PC-9 (cell line): ENCODE measurements around the gene SPATA7. TPM values are rescaled to one million over a fixed set of nuclear protein-coding genes. Genes with fewer than 3 reads are reported as not detected.

ENCODE experiments used
- BruUV-seq: library from RNA; stranded (reverse); fragments of 400-500 nt; replicated peaks from 2 replicates; lab custom pipeline; 2021; lab: Mats Ljungman, UMichigan
- CTCF ChIA-PET: fragments of 300-600 bp; sonication (Branson Sonifier 250); formaldehyde crosslinking; loops from one replicate; lab custom pipeline; 2022; ENCODE audit warnings: antibody characterized with exemption; lab: Charles Lee
- POLR2A ChIA-PET: fragments of 300-600 bp; sonication (Branson Sonifier 250); formaldehyde crosslinking; loops from one replicate; lab custom pipeline; 2022; ENCODE audit warnings: antibody characterized with exemption; ENCODE audit not compliant: unreplicated experiment; lab: Charles Lee
- DNase-seq, 2 experiments: peaks; one replicate each; pipeline versions ENCODE4 v3.0.0 to v3.0.0-alpha.2; 2015 to 2022; ENCODE audit warnings: mixed read lengths in 1 of 2
- H2AFZ ChIP-seq: fragments of 200-600 bp; sonication (generic); 2 replicates; pipeline ENCODE4 v1.8.1; 2017; ENCODE audit warnings: antibody characterized with exemption
- H3F3A ChIP-seq: fragments of 200-600 bp; sonication (generic); 2 replicates; pipeline ENCODE4 v1.8.1; 2017; ENCODE audit warnings: antibody characterized with exemption, mild to moderate bottlenecking, low read depth; ENCODE audit not compliant: insufficient read depth
- H3K27ac ChIP-seq: fragments of 200-600 bp; sonication (generic); 2 replicates; pipeline ENCODE4 v1.6.1; 2016; ENCODE audit warnings: mixed run types
- H3K27me3 ChIP-seq: fragments of 200-600 bp; sonication (generic); 2 replicates; pipeline ENCODE4 v1.6.1; 2016; ENCODE audit warnings: low read depth, mixed run types; ENCODE audit not compliant: insufficient read depth
- H3K36me3 ChIP-seq: fragments of 200-600 bp; sonication (generic); 2 replicates; pipeline ENCODE4 v1.6.1; 2016; ENCODE audit warnings: low read depth, mixed run types
- H3K4me1 ChIP-seq: fragments of 200-600 bp; sonication (generic); replicated peaks from 2 replicates; pipeline ENCODE4 v1.6.1; 2016; ENCODE audit warnings: mixed run types; ENCODE audit not compliant: insufficient read depth
- H3K4me2 ChIP-seq: fragments of 200-600 bp; sonication (generic); 2 replicates; pipeline ENCODE4 v1.6.1; 2017; ENCODE audit warnings: mixed run types
- H3K4me3 ChIP-seq: fragments of 200-600 bp; sonication (generic); 2 replicates; pipeline ENCODE4 v1.6.1; 2016; ENCODE audit warnings: mixed run types
- H3K79me2 ChIP-seq: fragments of 200-600 bp; sonication (generic); 2 replicates; pipeline ENCODE4 v1.6.1; 2017; ENCODE audit warnings: low read depth, mixed run types
- H3K9me2 ChIP-seq: fragments of 200-600 bp; sonication (generic); 2 replicates; pipeline ENCODE4 v1.8.1; 2017; ENCODE audit warnings: mild to moderate bottlenecking; ENCODE audit not compliant: insufficient read depth
- H3K9me3 ChIP-seq: fragments of 200-600 bp; sonication (generic); 2 replicates; pipeline ENCODE4 v1.8.1; 2016; ENCODE audit warnings: low read depth; ENCODE audit not compliant: insufficient read depth
- H4K20me1 ChIP-seq: fragments of 200-600 bp; sonication (generic); 2 replicates; pipeline ENCODE4 v1.8.1; 2017; ENCODE audit not compliant: insufficient read depth
- EZH2 ChIP-seq: fragments of 200-600 bp; sonication (generic); IDR thresholded peaks from 2 replicates; pipeline ENCODE4 v1.8.0; 2017; ENCODE audit warnings: antibody characterized with exemption, low read depth
- intact Hi-C: fragments of 100-400 bp; cut with micrococcal nuclease; formaldehyde crosslinking; loops from one replicate; pipeline ENCODE4 v1.10.0; 2022; ENCODE audit not compliant: unreplicated experiment
- total RNA-seq: library from RNA; stranded (reverse); gene quantifications from 2 replicates; pipeline ENCODE4 v1.2.3, GENCODE V29; 2021
- TF ChIP-seq, protein P1 (sequence below): fragments of 200-600 bp; sonication (generic); conservative IDR thresholded peaks from 2 replicates; pipeline ENCODE4 v1.6.1; 2017; ENCODE audit warnings: mixed run types, antibody characterized with exemption, mild to moderate bottlenecking, moderate library complexity

SPATA7 gene
- total RNA-seq, 1 experiment from 2014 or later: 2.9 TPM

DNA sequence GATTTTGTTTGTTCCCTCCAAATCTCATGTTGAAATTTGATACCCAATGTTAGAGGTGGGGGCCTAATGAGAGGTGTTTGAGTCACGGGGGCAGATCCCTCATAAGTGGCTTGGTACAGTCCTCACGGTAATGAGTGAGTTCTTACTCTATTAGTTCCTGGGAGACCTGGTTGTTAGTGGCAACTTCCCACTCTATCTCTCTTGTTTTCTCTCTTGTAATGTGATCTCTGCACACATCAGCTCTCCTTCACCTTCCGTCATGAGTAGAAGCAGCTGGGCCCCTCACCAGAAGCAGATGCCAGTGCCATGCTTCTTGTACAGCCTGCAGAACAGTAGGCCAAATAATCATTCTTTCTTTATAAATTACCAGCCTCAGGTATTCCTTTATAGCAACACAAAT lies 32.8 kb upstream of the SPATA7 start:
- ChIA-PET POLR2A (no interaction called here), CTCF (no interaction called here)
- Histone ChIP-seq H3K27me3 (no peaks in the 10 kb centered on the region), H3K4me1 (no peaks in the 10 kb centered on the region), H3F3A (no peaks in the 10 kb centered on the region), H2AFZ (no peak overlapping the region), H3K4me3 (no peak overlapping the region), H3K9me3 (no peaks in the 10 kb centered on the region), H3K4me2 (no peak overlapping the region), H3K9me2 (no peaks in the 10 kb centered on the region), H3K27ac (no peak overlapping the region), H4K20me1 (no peaks in the 10 kb centered on the region), H3K36me3 (no peaks in the 10 kb centered on the region), H3K79me2 (no peaks in the 10 kb centered on the region)
- intact Hi-C loops: no loop called here
- DNase-seq: no peak
- TF ChIP-seq, protein P1, sequence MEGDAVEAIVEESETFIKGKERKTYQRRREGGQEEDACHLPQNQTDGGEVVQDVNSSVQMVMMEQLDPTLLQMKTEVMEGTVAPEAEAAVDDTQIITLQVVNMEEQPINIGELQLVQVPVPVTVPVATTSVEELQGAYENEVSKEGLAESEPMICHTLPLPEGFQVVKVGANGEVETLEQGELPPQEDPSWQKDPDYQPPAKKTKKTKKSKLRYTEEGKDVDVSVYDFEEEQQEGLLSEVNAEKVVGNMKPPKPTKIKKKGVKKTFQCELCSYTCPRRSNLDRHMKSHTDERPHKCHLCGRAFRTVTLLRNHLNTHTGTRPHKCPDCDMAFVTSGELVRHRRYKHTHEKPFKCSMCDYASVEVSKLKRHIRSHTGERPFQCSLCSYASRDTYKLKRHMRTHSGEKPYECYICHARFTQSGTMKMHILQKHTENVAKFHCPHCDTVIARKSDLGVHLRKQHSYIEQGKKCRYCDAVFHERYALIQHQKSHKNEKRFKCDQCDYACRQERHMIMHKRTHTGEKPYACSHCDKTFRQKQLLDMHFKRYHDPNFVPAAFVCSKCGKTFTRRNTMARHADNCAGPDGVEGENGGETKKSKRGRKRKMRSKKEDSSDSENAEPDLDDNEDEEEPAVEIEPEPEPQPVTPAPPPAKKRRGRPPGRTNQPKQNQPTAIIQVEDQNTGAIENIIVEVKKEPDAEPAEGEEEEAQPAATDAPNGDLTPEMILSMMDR: no peak
- TF ChIP-seq EZH2: no peak
- BruUV-seq: no TSS peak

DNA sequence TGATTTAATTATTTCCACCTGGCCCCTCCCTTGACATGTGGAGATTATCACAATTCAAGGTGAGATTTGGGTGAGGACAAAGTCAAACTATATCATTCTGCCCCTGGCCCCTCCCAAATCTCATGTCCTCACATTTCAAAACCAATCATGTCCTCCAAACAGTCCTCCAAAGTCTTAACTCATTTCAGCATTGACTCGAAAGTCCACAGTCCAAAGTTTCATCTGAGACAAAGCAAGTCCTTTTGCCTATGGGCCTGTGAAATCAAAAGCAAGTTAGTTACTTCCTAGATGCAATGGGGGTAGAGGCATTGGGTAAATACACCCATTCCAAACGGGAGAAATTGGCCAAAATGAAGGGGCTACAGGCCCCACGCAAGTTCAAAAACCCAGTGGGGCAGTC lies 31.1 kb upstream of the SPATA7 start:
- Histone ChIP-seq H3K9me3 (no peaks in the 10 kb centered on the region), H3K4me3 (no peak overlapping the region), H3K27ac (no peak overlapping the region), H4K20me1 (no peaks in the 10 kb centered on the region), H3K79me2 (no peaks in the 10 kb centered on the region), H3K4me1 (no peaks in the 10 kb centered on the region), H3K9me2 (no peaks in the 10 kb centered on the region), H3K36me3 (no peaks in the 10 kb centered on the region), H3K27me3 (no peaks in the 10 kb centered on the region), H2AFZ (no peak overlapping the region), H3K4me2 (no peak overlapping the region), H3F3A (no peaks in the 10 kb centered on the region)
- TF ChIP-seq, protein P1: no peak
- TF ChIP-seq EZH2: no peak
- ChIA-PET POLR2A (no interaction called here), CTCF (no interaction called here)
- BruUV-seq: no TSS peak
- intact Hi-C loops: no loop called here
- DNase-seq: no peak

DNA sequence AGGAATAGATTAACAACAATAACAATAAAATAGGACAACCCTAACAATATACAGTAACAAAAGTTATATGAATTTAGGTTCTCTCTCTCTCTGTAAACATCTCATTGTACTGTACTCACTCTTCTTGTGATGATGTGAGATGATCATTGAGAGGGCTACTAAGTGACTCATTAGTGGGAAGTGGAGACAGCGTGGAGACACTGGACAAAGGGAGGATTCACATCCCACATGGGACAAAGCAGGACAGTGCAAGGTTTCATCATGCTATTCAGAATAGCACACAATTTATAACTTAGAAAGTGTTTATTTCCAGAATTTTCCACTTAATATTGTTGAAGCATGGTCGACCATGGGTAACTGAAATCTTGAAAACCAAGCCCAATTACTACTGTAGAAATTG lies 26.0 kb upstream of the SPATA7 start:
- no peak overlapping the region for H3K4me3 ChIP-seq
- ChIA-PET POLR2A (no interaction called here), CTCF (no interaction called here)
- no peak overlapping the region for H3K4me2 ChIP-seq
- H3K79me2 ChIP-seq: no peaks in the 10 kb centered on the region
- H4K20me1 ChIP-seq: no peaks in the 10 kb centered on the region
- intact Hi-C loops: no loop called here
- no peaks in the 10 kb centered on the region for H3K36me3 ChIP-seq
- no TSS peak for BruUV-seq
- no peaks in the 10 kb centered on the region for H3K27me3 ChIP-seq
- no peak for DNase-seq
- no peaks in the 10 kb centered on the region for H3K9me3 ChIP-seq
- H2AFZ ChIP-seq: no peak overlapping the region
- no peaks in the 10 kb centered on the region for H3F3A ChIP-seq
- H3K9me2 ChIP-seq: no peaks in the 10 kb centered on the region
- no peak overlapping the region for H3K27ac ChIP-seq
- H3K4me1 ChIP-seq: no peaks in the 10 kb centered on the region
- TF ChIP-seq, protein P1: no peak
- TF ChIP-seq EZH2: no peak
